Activated B cell treated with CpG ODN at 0.5 μM for 24 hours (primary cell): ENCODE data around the gene UBA7. TPM values are rescaled to one million over a fixed set of nuclear protein-coding genes. Genes with fewer than 3 reads are reported as not detected.

Experiments used
- ATAC-seq: fragments of 200-7000 bp; cut with Tn5 transposase; one replicate; pipeline ENCODE4 v1.10.0; 2021; ENCODE audit warnings: low read depth, mild to moderate bottlenecking, moderate library complexity
- CTCF ChIA-PET: fragments of 350-600 bp; sonication (Branson Sonifier 250); formaldehyde crosslinking; loops from one replicate; lab custom pipeline; 2021; ENCODE audit warnings: antibody characterized with exemption; lab: Charles Lee
- POLR2A ChIA-PET: fragments of 350-600 bp; sonication (Branson Sonifier 250); formaldehyde crosslinking; loops from one replicate; lab custom pipeline; 2021; ENCODE audit warnings: antibody characterized with exemption; lab: Charles Lee
- DNase-seq: peaks from one replicate; pipeline ENCODE4 v3.0.0; 2022
- H3K27ac Mint-ChIP-seq: one replicate; pipeline ENCODE4 v1.8.0; 2020; ENCODE audit warnings: mixed read lengths
- H3K27me3 Mint-ChIP-seq: one replicate; pipeline ENCODE4 v1.8.0; 2021; ENCODE audit warnings: mixed read lengths
- H3K36me3 Mint-ChIP-seq: one replicate; pipeline ENCODE4 v1.8.0; 2021; ENCODE audit warnings: low read depth, mixed read lengths
- H3K4me1 Mint-ChIP-seq: one replicate; pipeline ENCODE4 v1.8.0; 2021; ENCODE audit warnings: mixed read lengths
- H3K4me3 Mint-ChIP-seq: one replicate; pipeline ENCODE4 v1.8.0; 2020; ENCODE audit warnings: mild to moderate bottlenecking, mixed read lengths
- H3K9me3 Mint-ChIP-seq: one replicate; pipeline ENCODE4 v1.8.0; 2020; ENCODE audit warnings: mixed read lengths
- CTCF ChIP-seq: fragments of 200-600 bp; IDR thresholded peaks from one replicate; pipeline ENCODE4 v1.8.0; 2022; ENCODE audit warnings: antibody characterized with exemption, mild to moderate bottlenecking
- intact Hi-C: fragments of 100-400 bp; cut with micrococcal nuclease; formaldehyde crosslinking; loops from one replicate; pipeline ENCODE4 v1.15.1; 2024
- total RNA-seq: library from RNA; stranded (reverse); gene quantifications from 2 replicates; pipeline ENCODE4 v1.2.3, GENCODE V29; 2022

Gene UBA7
- total RNA-seq, 1 donor from 2014 or later: 237 TPM

DNA sequence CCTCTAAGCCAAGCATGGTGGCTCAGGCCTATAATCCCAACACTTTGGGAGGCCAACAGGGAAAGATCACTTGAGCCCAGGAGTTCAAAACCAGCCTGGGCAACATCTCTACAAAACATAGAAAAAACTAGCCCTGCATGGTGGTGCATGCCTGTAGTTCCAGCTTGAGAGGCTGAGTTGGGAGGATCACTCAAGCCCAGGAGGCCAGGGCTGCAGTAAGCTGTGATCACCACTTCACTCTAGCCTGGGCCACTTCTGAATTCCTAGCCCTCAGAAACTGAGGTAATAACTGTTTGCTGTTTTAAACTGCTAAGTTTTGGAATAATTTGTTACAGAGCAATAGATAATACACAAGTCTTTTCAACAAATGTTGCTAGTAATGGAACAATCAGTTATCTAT is 43.8 kb downstream of the UBA7 start:
- DNase-seq: no peak
- Mint-ChIP-seq H3K36me3 (peaks cover 25% of the 10 kb centered on the region), H3K4me1 (peaks cover 9% of the 10 kb centered on the region), H3K27me3 (no peaks in the 10 kb centered on the region), H3K9me3 (no peaks in the 10 kb centered on the region), H3K27ac (no peak overlapping the region), H3K4me3 (no peak overlapping the region)
- POLR2A ChIA-PET: no interaction called here
- intact Hi-C loops: no loop called here
- TF ChIP-seq CTCF: no peak
- ATAC-seq: no peak
- CTCF ChIA-PET: no interaction called here

- H3K4me1 Mint-ChIP-seq: peaks cover 12% of the 10 kb centered on the region
- no peaks in the 10 kb centered on the region for H3K9me3 Mint-ChIP-seq
- CTCF ChIA-PET: no interaction called here
- intact Hi-C loops: no loop called here
- no peak overlapping the region for H3K27ac Mint-ChIP-seq
- H3K4me3 Mint-ChIP-seq: no peak overlapping the region
- POLR2A ChIA-PET: interaction anchor here (0.5 kb wide), 1 partner anchor 11 kb away, joined by 3 read pairs; no protein-coding TSS in a partner anchor
- DNase-seq (no peak), ATAC-seq (no peak)
- no peaks in the 10 kb centered on the region for H3K27me3 Mint-ChIP-seq
- H3K36me3 Mint-ChIP-seq: peaks cover 26% of the 10 kb centered on the region
- TF ChIP-seq CTCF: no peak
Measured at GRCh38 chr3:49769286-49769915, 44.4 kb downstream of the UBA7 start.

DNA sequence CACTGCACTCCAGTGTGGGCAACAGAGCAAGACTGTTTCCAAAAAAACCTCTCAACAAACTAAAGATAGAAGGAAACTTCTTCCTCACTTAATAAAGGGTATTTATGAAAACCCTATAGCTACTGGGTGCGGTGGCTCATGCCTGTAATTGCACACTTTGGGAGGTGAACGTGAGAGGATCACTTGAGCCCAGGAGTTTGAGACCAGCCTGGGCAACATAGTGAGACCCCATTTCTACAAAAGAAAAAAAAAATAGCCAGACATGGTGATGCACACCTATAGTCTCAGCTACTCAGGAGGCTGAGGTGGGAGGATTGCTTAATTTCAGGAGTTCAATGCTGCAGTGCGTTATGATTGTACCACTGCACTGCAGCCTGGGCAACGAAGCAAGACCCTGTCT is 49.8 kb downstream of the UBA7 start:
- Mint-ChIP-seq H3K36me3 (peaks cover 31% of the 10 kb centered on the region), H3K27ac (no peak overlapping the region), H3K9me3 (no peaks in the 10 kb centered on the region), H3K4me1 (peaks cover 8% of the 10 kb centered on the region), H3K4me3 (no peak overlapping the region), H3K27me3 (no peaks in the 10 kb centered on the region)
- POLR2A ChIA-PET: interaction anchor here (0.6 kb wide), 1 partner anchor 345 kb away, joined by 3 read pairs; no protein-coding TSS in a partner anchor
- DNase-seq (no peak), ATAC-seq (no peak)
- intact Hi-C loops: no loop called here
- TF ChIP-seq CTCF: no peak
- CTCF ChIA-PET: no interaction called here

GRCh38 chr3:49761661-49762060 is 52.1 kb downstream of the UBA7 start:
- DNase-seq: no peak
- POLR2A ChIA-PET: no interaction called here
- Mint-ChIP-seq H3K27ac (no peak overlapping the region), H3K4me3 (no peak overlapping the region), H3K4me1 (peaks cover 10% of the 10 kb centered on the region), H3K36me3 (peaks cover 37% of the 10 kb centered on the region), H3K9me3 (no peaks in the 10 kb centered on the region), H3K27me3 (no peaks in the 10 kb centered on the region)
- intact Hi-C loops: no loop called here
- TF ChIP-seq CTCF: no peak
- ATAC-seq: no peak
- CTCF ChIA-PET: no interaction called here

GRCh38 chr3:49759226-49759625 is 54.5 kb downstream of the UBA7 start:
- Mint-ChIP-seq H3K4me1 (peaks cover 11% of the 10 kb centered on the region), H3K9me3 (no peaks in the 10 kb centered on the region), H3K27me3 (no peaks in the 10 kb centered on the region), H3K36me3 (peaks cover 34% of the 10 kb centered on the region), H3K27ac (no peak overlapping the region), H3K4me3 (no peak overlapping the region)
- POLR2A ChIA-PET: no interaction called here
- TF ChIP-seq CTCF: no peak
- DNase-seq (no peak), ATAC-seq (no peak)
- CTCF ChIA-PET: no interaction called here
- intact Hi-C loops: no loop called here
